Stomach (tissue), 4 donors: ENCODE measurements around the gene ABCA9.
"Not testable (repeated sequence)": the region's sequence is repeated elsewhere in the genome, so short reads cannot be mapped to it uniquely, and the experiment has no call there.

Source experiments
- CTCF ChIP-seq, 7 experiments: fragments of 450-650 bp in 4 of 7; fragments of 200-600 bp in 3 of 7; sonication (generic) in 3 of 7; IDR thresholded peaks; one replicate each; pipeline ENCODE4 v1.5.1; 2016 to 2019; ENCODE audit warnings: antibody characterized with exemption in 7 of 7, control low read depth in 2 of 7, mild to moderate bottlenecking in 1 of 7
- POLR2A ChIP-seq, 4 donors: fragments of 450-650 bp; IDR thresholded peaks; one replicate each; pipeline ENCODE4 v1.6.1; 2016; ENCODE audit warnings: antibody characterized with exemption in 4 of 4, control low read depth in 2 of 4, mild to moderate bottlenecking in 1 of 4, moderate library complexity in 1 of 4
- POLR2AphosphoS5 ChIP-seq, 3 donors: sonication (generic); formaldehyde crosslinking; IDR thresholded peaks; one replicate each; pipeline ENCODE4 v1.6.1; 2016; ENCODE audit warnings: antibody characterized with exemption in 3 of 3

- not testable (repeated sequence) for TF ChIP-seq CTCF, POLR2A, POLR2AphosphoS5 (IDR thresholded peaks at IDR 0.05)
These were observed 10.5 kb upstream of the ABCA9 start for GRCh38 chr17:69071233-69071586.
